ENCODE results near the gene SHB. TPM values are rescaled to one million over a fixed set of nuclear protein-coding genes. Genes with fewer than 3 reads are reported as not detected.
A peak's percentile ranks its signal among the peaks of the same experiment; 100 is the strongest.

The SHB gene
- total RNA-seq, 1 donor from 2014 or later = 15.0 TPM

GRCh38 chr9:38019731-38020130 is 49.3 kb downstream of the SHB start:
- no peak for DNase-seq
- intact Hi-C loops (cut with DNase I) = loop anchor here (5.0 kb wide), 1 partner anchor 48 kb away; the partner anchor contains the start of gene SHB
- ATAC-seq (ENCODE audit: poor library complexity) = no peak

GRCh38 chr9:38018958-38019602 is 49.9 kb downstream of the SHB start:
- no peak for DNase-seq
- intact Hi-C loops (cut with DNase I) = loop anchor here (5.0 kb wide), 1 partner anchor 48 kb away; the partner anchor contains the start of gene SHB

GRCh38 chr9:38018241-38018957 is 50.6 kb downstream of the SHB start:
- intact Hi-C loops (cut with DNase I) = loop anchor here (5.0 kb wide), 1 partner anchor 49 kb away; the partner anchor contains the start of gene SHB
- no peak for ATAC-seq (ENCODE audit: poor library complexity)
- DNase-seq = no peak

More at GRCh38 chr9:38018958-38019602, 49.9 kb downstream of the SHB start:
- ATAC-seq (ENCODE audit: poor library complexity) = peak; percentile 48

GRCh38 chr9:38017885-38018186 is 51.2 kb downstream of the SHB start:
- intact Hi-C loops (cut with DNase I) = loop anchor here (5.0 kb wide), 1 partner anchor 49 kb away; the partner anchor contains the start of gene SHB
- no peak for ATAC-seq (ENCODE audit: poor library complexity)
- no peak for DNase-seq

GRCh38 chr9:38017149-38017884 is 51.7 kb downstream of the SHB start:
- DNase-seq = peak; percentile 77
- peak; percentile 87 for ATAC-seq (ENCODE audit: poor library complexity)
- intact Hi-C loops (cut with DNase I) = loop anchor here (5.0 kb wide), 1 partner anchor 50 kb away; the partner anchor contains the start of gene SHB

- peak; percentile 32 for ATAC-seq (ENCODE audit: poor library complexity)
- DNase-seq = no peak
- intact Hi-C loops (cut with DNase I) = loop anchor here (5.0 kb wide), 1 partner anchor 51 kb away; the partner anchor contains the start of gene SHB
Measured at GRCh38 chr9:38016375-38017135, 52.5 kb downstream of the SHB start.

GRCh38 chr9:38015906-38016305 is 53.1 kb downstream of the SHB start:
- no peak for DNase-seq
- intact Hi-C loops (cut with DNase I) = loop anchor here (5.0 kb wide), 1 partner anchor 51 kb away; the partner anchor contains the start of gene SHB

GRCh38 chr9:38015266-38015665 is 53.8 kb downstream of the SHB start:
- ATAC-seq (ENCODE audit: poor library complexity) = no peak
- intact Hi-C loops (cut with DNase I) = loop anchor here (5.0 kb wide), 1 partner anchor 52 kb away; the partner anchor contains the start of gene SHB

More at GRCh38 chr9:38015906-38016305, 53.1 kb downstream of the SHB start:
- ATAC-seq (ENCODE audit: poor library complexity) = no peak

GRCh38 chr9:38012767-38013450 is 56.1 kb downstream of the SHB start:
- DNase-seq (no peak), ATAC-seq (ENCODE audit: poor library complexity) (no peak)
- intact Hi-C loops (cut with DNase I) = no loop called here

More at GRCh38 chr9:38015266-38015665, 53.8 kb downstream of the SHB start:
- no peak for DNase-seq

GRCh38 chr9:38011991-38012390 is 57.0 kb downstream of the SHB start:
- ATAC-seq (ENCODE audit: poor library complexity) = no peak
- intact Hi-C loops (cut with DNase I) = no loop called here
- no peak for DNase-seq

GRCh38 chr9:38010918-38011704 is 57.9 kb downstream of the SHB start:
- ATAC-seq (ENCODE audit: poor library complexity) = no peak
- DNase-seq = no peak
- intact Hi-C loops (cut with DNase I) = no loop called here

GRCh38 chr9:38009990-38010389 is 59.0 kb downstream of the SHB start:
- ATAC-seq (ENCODE audit: poor library complexity) (no peak), DNase-seq (no peak)
- intact Hi-C loops (cut with DNase I) = no loop called here

GRCh38 chr9:38009035-38009501 is 60.0 kb downstream of the SHB start:
- intact Hi-C loops (cut with DNase I) = no loop called here
- DNase-seq = no peak
- no peak for ATAC-seq (ENCODE audit: poor library complexity)

- ATAC-seq (ENCODE audit: poor library complexity) (peak; percentile 21), DNase-seq (peak; percentile 58)
- intact Hi-C loops (cut with DNase I) = no loop called here
Measured at GRCh38 chr9:38008168-38009034, 60.6 kb downstream of the SHB start.

- DNase-seq (no peak), ATAC-seq (ENCODE audit: poor library complexity) (no peak)
- intact Hi-C loops (cut with DNase I) = no loop called here
Measured at GRCh38 chr9:38007016-38007415, 62.0 kb downstream of the SHB start.

GRCh38 chr9:38006163-38006562 is 62.9 kb downstream of the SHB start:
- DNase-seq = no peak
- intact Hi-C loops (cut with DNase I) = no loop called here
- no peak for ATAC-seq (ENCODE audit: poor library complexity)
